ENCODE results near the gene KCNJ9.

Gene KCNJ9

GRCh38 chr1:160066829-160067745 is 14.3 kb upstream of the KCNJ9 start:
- no peak for DNase-seq

GRCh38 chr1:160068225-160068624 is 13.1 kb upstream of the KCNJ9 start:
- no peak for DNase-seq

GRCh38 chr1:160069460-160070231 is 11.7 kb upstream of the KCNJ9 start, which contains the start of gene KCNJ10:
Gene KCNJ10, minus strand, starts transcription at chr1:160070160. Its CDS starts 27,628 bp downstream, at chr1:160042532.
- no peak for DNase-seq

GRCh38 chr1:160070243-160071163 is 10.8 kb upstream of the KCNJ9 start:
- peak; percentile 60 for DNase-seq

GRCh38 chr1:160071289-160071688 is 10.0 kb upstream of the KCNJ9 start:
- no peak for DNase-seq

- no peak for DNase-seq
Measured at GRCh38 chr1:160074865-160075264, 6.5 kb upstream of the KCNJ9 start.

- no peak for DNase-seq
Measured at GRCh38 chr1:160075836-160076235, 5.5 kb upstream of the KCNJ9 start.

- DNase-seq = no peak
Measured at GRCh38 chr1:160076295-160076694, 5.0 kb upstream of the KCNJ9 start.

GRCh38 chr1:160077486-160077885 is 3.9 kb upstream of the KCNJ9 start:
- DNase-seq = no peak

- DNase-seq = peak; percentile 2
Measured at GRCh38 chr1:160078512-160079195, 2.7 kb upstream of the KCNJ9 start.

- DNase-seq = no peak
Measured at GRCh38 chr1:160079448-160079847, 1.9 kb upstream of the KCNJ9 start.

GRCh38 chr1:160080381-160081100 is 797 bp upstream of the KCNJ9 start:
- no peak for DNase-seq

GRCh38 chr1:160082487-160082886 is 1.1 kb downstream of the KCNJ9 start:
- DNase-seq = no peak

- no peak for DNase-seq
Measured at GRCh38 chr1:160082926-160083325, 1.6 kb downstream of the KCNJ9 start.

GRCh38 chr1:160083968-160084770 is 2.8 kb downstream of the KCNJ9 start:
- DNase-seq = peak; percentile 71

- DNase-seq = no peak
Measured at GRCh38 chr1:160084771-160085321, 3.5 kb downstream of the KCNJ9 start.

- DNase-seq = peak; percentile 44
Measured at GRCh38 chr1:160085686-160086455, 4.5 kb downstream of the KCNJ9 start.

GRCh38 chr1:160086456-160086892 is 5.1 kb downstream of the KCNJ9 start:
- DNase-seq = no peak

- no peak for DNase-seq
Measured at GRCh38 chr1:160087118-160087662, 5.9 kb downstream of the KCNJ9 start.
